Measurements from ENCODE around the gene APBA1.

- TF ChIP-seq, protein P1, sequence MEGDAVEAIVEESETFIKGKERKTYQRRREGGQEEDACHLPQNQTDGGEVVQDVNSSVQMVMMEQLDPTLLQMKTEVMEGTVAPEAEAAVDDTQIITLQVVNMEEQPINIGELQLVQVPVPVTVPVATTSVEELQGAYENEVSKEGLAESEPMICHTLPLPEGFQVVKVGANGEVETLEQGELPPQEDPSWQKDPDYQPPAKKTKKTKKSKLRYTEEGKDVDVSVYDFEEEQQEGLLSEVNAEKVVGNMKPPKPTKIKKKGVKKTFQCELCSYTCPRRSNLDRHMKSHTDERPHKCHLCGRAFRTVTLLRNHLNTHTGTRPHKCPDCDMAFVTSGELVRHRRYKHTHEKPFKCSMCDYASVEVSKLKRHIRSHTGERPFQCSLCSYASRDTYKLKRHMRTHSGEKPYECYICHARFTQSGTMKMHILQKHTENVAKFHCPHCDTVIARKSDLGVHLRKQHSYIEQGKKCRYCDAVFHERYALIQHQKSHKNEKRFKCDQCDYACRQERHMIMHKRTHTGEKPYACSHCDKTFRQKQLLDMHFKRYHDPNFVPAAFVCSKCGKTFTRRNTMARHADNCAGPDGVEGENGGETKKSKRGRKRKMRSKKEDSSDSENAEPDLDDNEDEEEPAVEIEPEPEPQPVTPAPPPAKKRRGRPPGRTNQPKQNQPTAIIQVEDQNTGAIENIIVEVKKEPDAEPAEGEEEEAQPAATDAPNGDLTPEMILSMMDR (conservative IDR thresholded peaks at IDR 0.05; ENCODE audit: low read depth, low read length), result no peak
- TF ChIP-seq, protein P2, sequence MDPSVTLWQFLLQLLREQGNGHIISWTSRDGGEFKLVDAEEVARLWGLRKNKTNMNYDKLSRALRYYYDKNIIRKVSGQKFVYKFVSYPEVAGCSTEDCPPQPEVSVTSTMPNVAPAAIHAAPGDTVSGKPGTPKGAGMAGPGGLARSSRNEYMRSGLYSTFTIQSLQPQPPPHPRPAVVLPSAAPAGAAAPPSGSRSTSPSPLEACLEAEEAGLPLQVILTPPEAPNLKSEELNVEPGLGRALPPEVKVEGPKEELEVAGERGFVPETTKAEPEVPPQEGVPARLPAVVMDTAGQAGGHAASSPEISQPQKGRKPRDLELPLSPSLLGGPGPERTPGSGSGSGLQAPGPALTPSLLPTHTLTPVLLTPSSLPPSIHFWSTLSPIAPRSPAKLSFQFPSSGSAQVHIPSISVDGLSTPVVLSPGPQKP (IDR thresholded peaks at IDR 0.05; ENCODE audit: borderline replicate concordance, low read depth, low read length), result no peak
- TF ChIP-seq POLR2A (IDR thresholded peaks at IDR 0.05; ENCODE audit: low read depth, low read length) (no peak), MAFK (IDR thresholded peaks at IDR 0.05; ENCODE audit: low read depth, low read length) (no peak), RCOR1 (IDR thresholded peaks at IDR 0.05; ENCODE audit: insufficient replicate concordance, low read length) (no peak), MAZ (IDR thresholded peaks at IDR 0.05; ENCODE audit: borderline replicate concordance, low read depth, low read length) (no peak), FOS (IDR thresholded peaks at IDR 0.05; ENCODE audit: low read depth, low read length) (no peak), SMC3 (IDR thresholded peaks at IDR 0.05; ENCODE audit: low read depth, low read length) (no peak), CEBPB (IDR thresholded peaks at IDR 0.05; ENCODE audit: low read depth, low read length) (no peak), BHLHE40 (IDR thresholded peaks at IDR 0.05; ENCODE audit: low read depth, low read length) (no peak), USF2 (IDR thresholded peaks at IDR 0.05; ENCODE audit: low read depth, low read length) (no peak), RFX5 (IDR thresholded peaks at IDR 0.05; ENCODE audit: low read depth, low read length) (no peak), CHD1 (IDR thresholded peaks at IDR 0.05; ENCODE audit: low read depth, low read length) (no peak)
Observed at GRCh38 chr9:69461103-69461887, 210.9 kb downstream of the APBA1 start.

All from IMR-90 (cell line).